Middle frontal gyrus (tissue), 1 donor: ENCODE measurements around the gene UNC119.
A peak's percentile ranks its signal among the peaks of the same experiment; 100 is the strongest.
"Not testable (repeated sequence)": the region's sequence is repeated elsewhere in the genome, so short reads cannot be mapped to it uniquely, and the experiment has no call there.

ENCODE experiments used
- DNase-seq: peaks from one replicate; pipeline ENCODE4 v3.0.0-alpha.2; 2015; ENCODE audit warnings: low spot score; ENCODE audit errors: extremely low spot score

The UNC119 gene

DNA sequence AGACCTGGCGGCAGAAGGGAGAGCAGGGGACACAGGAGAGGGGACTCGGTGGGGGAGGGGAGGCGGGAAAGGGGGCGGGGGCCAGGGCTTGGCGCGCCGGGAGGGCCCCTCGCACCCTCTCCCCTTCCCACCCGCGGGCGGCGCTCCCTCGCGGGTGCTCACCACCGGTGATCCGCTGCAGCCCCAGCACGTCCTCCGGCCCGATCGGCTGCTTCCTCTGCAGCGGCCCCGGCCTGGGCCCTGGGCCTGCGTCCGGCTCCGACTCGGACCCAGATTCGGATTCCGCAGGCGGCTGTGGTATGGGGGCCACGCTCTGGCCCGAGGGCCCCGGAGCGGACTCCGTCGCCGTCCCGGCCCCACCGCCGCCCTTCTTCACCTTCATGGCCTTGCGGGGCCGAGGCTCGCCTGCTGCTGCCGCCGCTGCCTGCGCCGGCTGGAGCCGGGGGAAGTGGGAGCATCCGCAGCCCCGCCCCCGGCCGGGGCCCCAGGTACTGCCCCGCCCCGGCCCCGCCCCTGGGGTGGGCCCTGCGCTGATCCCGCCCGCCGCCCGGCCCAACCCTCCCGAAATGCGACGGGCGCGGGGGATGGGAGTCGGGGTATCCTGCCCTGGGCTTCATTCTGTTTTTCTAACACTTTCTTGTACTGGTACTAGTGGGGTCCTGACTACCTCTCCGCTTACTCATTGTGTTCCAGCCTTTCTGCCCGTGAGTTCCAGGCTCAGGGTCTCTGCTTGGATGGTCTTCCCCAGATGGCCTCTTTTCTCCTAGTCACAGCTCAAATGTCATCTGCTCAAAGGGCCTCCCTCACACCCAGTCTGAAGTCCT lies at the start of gene UNC119:
TSS of gene UNC119 (minus strand) at position 449 of the 824 bp plus-strand sequence. CDS start at position 382, 67 bp downstream.
- DNase-seq, result peak; percentile 36

GRCh38 chr17:28599311-28600184 lies 47.1 kb upstream of the UNC119 start:
- peak; percentile 48 for DNase-seq

GRCh38 chr17:28598799-28599310 lies 46.4 kb upstream of the UNC119 start, which contains the start of gene SPAG5:
TSS of gene SPAG5 (minus strand) at chr17:28599025. CDS start at chr17:28598946, 79 bp downstream.
- DNase-seq, result peak; percentile 78

DNA sequence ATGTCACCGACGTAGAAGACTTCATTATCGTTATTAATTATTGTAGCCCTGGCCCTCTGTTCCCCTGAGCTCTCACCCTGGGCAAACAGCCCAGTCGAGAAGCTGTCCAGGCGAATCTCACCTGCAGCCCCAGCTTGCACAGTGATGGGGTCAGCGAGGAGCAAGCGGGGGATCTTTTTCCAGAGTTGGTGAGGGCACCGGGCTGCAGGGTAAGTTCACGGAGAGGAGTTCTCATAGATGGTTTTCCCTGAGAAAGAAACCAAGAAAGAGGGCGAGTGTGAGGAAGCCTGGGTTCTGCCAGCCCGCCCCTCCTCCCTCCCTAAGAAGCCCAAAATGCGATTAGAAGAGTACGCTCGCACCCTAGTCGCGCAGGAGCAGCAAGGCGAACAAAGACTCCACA lies 46.0 kb upstream of the UNC119 start:
- no peak for DNase-seq

DNA sequence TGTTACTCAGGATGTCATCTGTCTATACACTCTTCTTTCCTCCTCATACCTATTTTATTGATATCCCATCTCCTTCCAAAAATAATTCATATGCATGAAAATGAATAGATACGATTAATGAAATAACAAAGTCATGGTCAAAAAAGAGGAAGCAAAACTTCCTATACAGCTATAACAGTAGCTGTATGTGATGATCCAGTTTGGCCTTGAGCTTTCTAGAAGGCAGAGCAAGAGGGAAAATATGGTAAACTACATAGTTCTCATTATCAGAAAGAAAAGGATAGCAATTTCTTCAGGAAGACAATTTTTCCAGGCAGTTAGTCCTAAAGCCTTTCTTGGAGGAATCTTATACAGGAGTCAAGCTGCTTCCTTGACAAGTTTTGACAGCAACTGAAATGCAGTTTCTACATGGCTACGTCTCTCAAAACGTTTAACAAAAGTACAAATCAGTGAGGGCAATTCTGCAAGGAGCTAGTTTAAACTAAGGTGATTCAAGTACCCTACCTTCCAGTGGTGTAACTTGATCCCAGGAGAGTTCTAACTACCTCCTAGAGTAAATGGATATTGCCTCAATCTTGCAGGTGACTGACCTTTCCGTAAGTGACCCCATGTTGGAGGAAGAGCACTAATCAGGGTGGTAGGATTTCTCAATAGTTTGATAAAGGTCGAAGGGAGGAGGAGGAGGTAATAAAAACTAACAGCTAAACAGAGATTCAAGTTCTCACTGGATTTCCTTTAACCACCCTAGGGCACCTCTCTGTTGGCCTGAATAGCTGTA lies 45.4 kb upstream of the UNC119 start:
- no peak for DNase-seq

- DNase-seq, result no peak
Measured at GRCh38 chr17:28592260-28592659, 39.8 kb upstream of the UNC119 start.

GRCh38 chr17:28585851-28586250 lies 33.4 kb upstream of the UNC119 start:
- DNase-seq, result no peak

DNA sequence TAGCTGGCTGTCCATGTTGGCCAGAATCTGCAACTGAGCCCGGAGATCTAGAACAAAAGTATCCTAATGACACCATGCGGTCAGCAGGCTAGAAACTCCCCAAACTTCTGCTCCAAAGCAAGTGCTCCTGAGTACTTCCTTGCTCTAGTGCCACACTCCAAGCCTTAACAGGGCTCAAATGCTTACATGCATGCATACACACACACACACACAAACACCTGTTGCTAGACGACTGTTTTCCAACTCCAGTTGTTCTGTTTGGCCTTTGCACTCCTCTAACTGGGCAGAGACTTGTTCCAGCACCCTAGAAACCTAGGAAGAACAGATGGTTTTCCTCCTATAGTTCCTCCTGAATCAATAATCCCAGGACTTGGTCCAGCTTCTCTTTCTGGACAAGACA lies 32.0 kb upstream of the UNC119 start:
- DNase-seq, result no peak

DNA sequence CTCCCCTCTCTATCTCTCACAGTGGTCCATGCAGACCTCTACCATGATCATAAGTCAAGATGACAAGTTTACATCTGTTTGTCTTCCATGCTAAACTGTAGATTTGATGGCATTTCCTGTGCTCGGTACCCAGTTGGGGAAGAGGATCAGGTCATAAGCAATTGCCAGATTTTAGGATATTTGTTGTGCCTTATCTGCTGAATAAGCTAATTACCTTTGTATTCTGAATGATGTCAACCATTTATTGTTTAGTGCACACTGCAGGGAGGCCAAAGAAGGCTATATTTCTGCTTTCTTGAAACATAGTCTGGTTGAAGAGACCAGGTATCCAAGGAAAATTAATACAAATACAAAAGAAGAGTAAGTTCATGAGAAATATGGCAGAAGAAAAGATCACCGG lies 30.1 kb upstream of the UNC119 start:
- no peak for DNase-seq

- DNase-seq, result no peak
Measured at GRCh38 chr17:28580959-28581358, 28.5 kb upstream of the UNC119 start.

- DNase-seq, result no peak
Measured at GRCh38 chr17:28579526-28579925, 27.1 kb upstream of the UNC119 start.

GRCh38 chr17:28578246-28579195 lies 26.1 kb upstream of the UNC119 start:
- no peak for DNase-seq

- DNase-seq, result no peak
Measured at GRCh38 chr17:28577466-28577824, 25.0 kb upstream of the UNC119 start.

GRCh38 chr17:28576758-28577465 lies 24.5 kb upstream of the UNC119 start, which contains the start of gene ALDOC:
TSS of gene ALDOC (minus strand) at chr17:28576895. CDS start at chr17:28575532, 1,363 bp downstream.
- DNase-seq, result peak; percentile 96

DNA sequence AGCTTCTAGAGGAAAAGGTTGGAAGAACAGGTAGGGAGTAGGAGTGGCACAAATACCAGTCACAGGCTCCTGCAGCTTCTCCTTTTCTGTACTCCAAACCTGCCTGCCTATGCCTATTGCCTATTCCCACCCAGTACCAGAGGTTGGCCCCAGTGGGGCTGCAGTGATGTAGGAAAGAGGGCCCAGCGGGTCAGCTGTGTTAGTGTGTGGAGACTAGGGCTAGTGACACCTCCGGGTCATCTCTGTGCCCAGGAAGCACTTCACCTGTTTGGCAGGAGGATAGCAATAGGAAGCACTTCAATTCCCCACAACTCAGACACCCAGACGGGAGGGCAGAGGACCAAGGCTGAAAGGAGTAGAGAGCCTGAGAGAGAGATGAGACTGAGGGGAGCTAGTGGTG lies 23.6 kb upstream of the UNC119 start:
- not testable (repeated sequence) for DNase-seq

DNA sequence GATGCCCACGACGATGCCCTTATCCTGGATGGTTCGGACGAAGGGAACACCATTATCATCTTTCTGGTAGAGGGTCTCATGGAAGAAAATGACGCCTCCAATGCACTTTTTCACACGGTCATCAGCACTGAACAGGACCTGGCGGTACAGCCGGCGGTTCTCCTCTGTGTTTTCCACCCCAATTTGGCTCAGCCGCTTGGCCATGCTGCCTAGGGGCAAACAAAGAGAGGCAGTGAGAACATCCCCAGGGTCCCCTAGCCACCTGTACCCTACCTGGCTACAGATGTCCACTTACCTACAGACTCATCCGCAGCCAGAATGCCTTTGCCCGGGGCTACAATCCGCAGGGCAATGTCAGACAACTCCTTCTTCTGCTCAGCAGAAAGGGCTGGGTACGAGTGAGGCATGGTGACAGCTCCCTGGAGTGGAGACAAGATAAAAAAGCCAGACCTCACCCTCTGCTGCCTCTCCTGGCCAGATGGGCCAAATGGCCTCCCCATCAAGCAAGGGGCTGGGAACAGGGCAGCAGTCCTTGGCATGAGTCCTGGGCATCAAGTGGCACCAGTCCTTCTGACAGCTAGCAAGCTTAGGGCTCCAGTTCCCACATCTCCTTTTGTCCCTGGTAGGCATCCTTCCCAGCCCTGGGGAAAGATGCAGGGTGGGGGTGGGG lies 22.8 kb upstream of the UNC119 start:
- no peak for DNase-seq

- no peak for DNase-seq
Measured at GRCh38 chr17:28574526-28574925, 22.1 kb upstream of the UNC119 start.

- no peak for DNase-seq
Measured at GRCh38 chr17:28573966-28574480, 21.6 kb upstream of the UNC119 start.

DNA sequence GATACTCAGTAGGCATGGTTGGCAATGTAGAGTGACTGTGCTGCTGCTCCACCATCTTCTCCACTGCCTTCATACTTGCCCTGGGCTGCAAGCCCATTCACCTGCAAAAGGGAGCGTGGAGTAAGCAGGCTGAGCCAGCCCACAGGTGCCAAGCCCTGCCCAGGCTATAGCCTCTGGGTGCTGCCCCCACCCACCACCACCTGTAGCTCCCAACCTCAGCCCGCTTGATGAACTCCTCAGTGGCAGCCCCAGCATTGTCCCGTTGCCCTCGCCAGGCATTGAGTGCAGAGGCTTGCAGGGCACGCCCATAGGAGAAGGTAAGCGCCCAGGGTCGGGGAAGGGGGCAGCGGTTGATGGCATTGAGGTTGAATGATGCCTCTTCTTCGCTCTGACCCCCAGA lies 21.1 kb upstream of the UNC119 start:
- DNase-seq, result no peak
